Stimulated activated memory B cell treated with anti-CD40 and anti-IgM and Interleukin-4, amounts not matched to agents 10 μg/mL and 1 μg/mL and 100 μg/mL, for 72 hours (primary cell): ENCODE results near the gene UNC5C.

ENCODE experiments used
- ATAC-seq: fragments of 150-1000 bp; cut with Tn5 transposase; 2 replicates; pipeline ENCODE4 v1.10.0; 2021
- H3K27ac Mint-ChIP-seq: one replicate; pipeline ENCODE4 v1.8.0; 2022; ENCODE audit warnings: mild to moderate bottlenecking, mixed read lengths
- H3K27me3 Mint-ChIP-seq: one replicate; pipeline ENCODE4 v1.8.0; 2022; ENCODE audit warnings: mixed read lengths
- H3K36me3 Mint-ChIP-seq: one replicate; pipeline ENCODE4 v1.8.0; 2022; ENCODE audit warnings: mixed read lengths
- H3K4me1 Mint-ChIP-seq: one replicate; pipeline ENCODE4 v1.8.0; 2022; ENCODE audit warnings: mixed read lengths
- H3K4me3 Mint-ChIP-seq: one replicate; pipeline ENCODE4 v1.8.0; 2022; ENCODE audit warnings: mild to moderate bottlenecking, moderate library complexity, mixed read lengths
- H3K9me3 Mint-ChIP-seq: one replicate; pipeline ENCODE4 v1.8.0; 2022; ENCODE audit warnings: mixed read lengths

UNC5C gene

GRCh38 chr4:95536650-95537049 lies 12.1 kb downstream of the UNC5C start:
- Mint-ChIP-seq H3K36me3 (no peaks in the 10 kb centered on the region), H3K4me1 (no peaks in the 10 kb centered on the region), H3K27me3 (no peaks in the 10 kb centered on the region), H3K4me3 (no peak overlapping the region), H3K9me3 (no peaks in the 10 kb centered on the region), H3K27ac (no peak overlapping the region)
- no peak for ATAC-seq

- Mint-ChIP-seq H3K4me1 (no peaks in the 10 kb centered on the region), H3K4me3 (no peak overlapping the region), H3K27me3 (no peaks in the 10 kb centered on the region), H3K36me3 (no peaks in the 10 kb centered on the region), H3K9me3 (no peaks in the 10 kb centered on the region), H3K27ac (no peak overlapping the region)
- ATAC-seq: no peak
These were observed 13.6 kb downstream of the UNC5C start for GRCh38 chr4:95535180-95535579.

GRCh38 chr4:95534032-95534431 lies 14.7 kb downstream of the UNC5C start:
- Mint-ChIP-seq H3K4me1 (no peaks in the 10 kb centered on the region), H3K27me3 (no peaks in the 10 kb centered on the region), H3K9me3 (no peaks in the 10 kb centered on the region), H3K4me3 (no peak overlapping the region), H3K27ac (no peak overlapping the region), H3K36me3 (no peaks in the 10 kb centered on the region)
- no peak for ATAC-seq

GRCh38 chr4:95533254-95533653 lies 15.5 kb downstream of the UNC5C start:
- no peaks in the 10 kb centered on the region for H3K36me3 Mint-ChIP-seq
- no peak overlapping the region for H3K4me3 Mint-ChIP-seq
- H3K27ac Mint-ChIP-seq: no peak overlapping the region
- no peaks in the 10 kb centered on the region for H3K27me3 Mint-ChIP-seq
- H3K4me1 Mint-ChIP-seq: no peaks in the 10 kb centered on the region
- H3K9me3 Mint-ChIP-seq: no peaks in the 10 kb centered on the region
- no peak for ATAC-seq

GRCh38 chr4:95532305-95532704 lies 16.5 kb downstream of the UNC5C start:
- Mint-ChIP-seq H3K4me1 (no peaks in the 10 kb centered on the region), H3K27ac (no peak overlapping the region), H3K36me3 (no peaks in the 10 kb centered on the region), H3K27me3 (no peaks in the 10 kb centered on the region), H3K9me3 (no peaks in the 10 kb centered on the region), H3K4me3 (no peak overlapping the region)
- no peak for ATAC-seq

GRCh38 chr4:95531141-95531540 lies 17.6 kb downstream of the UNC5C start:
- H3K27ac Mint-ChIP-seq: no peak overlapping the region
- no peaks in the 10 kb centered on the region for H3K36me3 Mint-ChIP-seq
- H3K27me3 Mint-ChIP-seq: no peaks in the 10 kb centered on the region
- H3K4me1 Mint-ChIP-seq: no peaks in the 10 kb centered on the region
- H3K9me3 Mint-ChIP-seq: no peaks in the 10 kb centered on the region
- no peak for ATAC-seq
- no peak overlapping the region for H3K4me3 Mint-ChIP-seq

- no peak for ATAC-seq
- H3K4me1 Mint-ChIP-seq: no peaks in the 10 kb centered on the region
- H3K4me3 Mint-ChIP-seq: no peak overlapping the region
These were observed 18.8 kb downstream of the UNC5C start for GRCh38 chr4:95529946-95530345.

GRCh38 chr4:95528388-95528948 lies 20.3 kb downstream of the UNC5C start:
- no peak overlapping the region for H3K4me3 Mint-ChIP-seq
- no peaks in the 10 kb centered on the region for H3K27me3 Mint-ChIP-seq

More at GRCh38 chr4:95529946-95530345, 18.8 kb downstream of the UNC5C start:
- Mint-ChIP-seq H3K27me3 (no peaks in the 10 kb centered on the region), H3K27ac (no peak overlapping the region), H3K36me3 (no peaks in the 10 kb centered on the region), H3K9me3 (no peaks in the 10 kb centered on the region)

GRCh38 chr4:95526075-95526474 lies 22.7 kb downstream of the UNC5C start:
- no peak overlapping the region for H3K27ac Mint-ChIP-seq
- H3K36me3 Mint-ChIP-seq: no peaks in the 10 kb centered on the region
- H3K9me3 Mint-ChIP-seq: no peaks in the 10 kb centered on the region
- ATAC-seq: no peak
- H3K27me3 Mint-ChIP-seq: no peaks in the 10 kb centered on the region
- no peaks in the 10 kb centered on the region for H3K4me1 Mint-ChIP-seq
- H3K4me3 Mint-ChIP-seq: no peak overlapping the region

More at GRCh38 chr4:95528388-95528948, 20.3 kb downstream of the UNC5C start:
- Mint-ChIP-seq H3K36me3 (no peaks in the 10 kb centered on the region), H3K27ac (no peak overlapping the region), H3K4me1 (no peaks in the 10 kb centered on the region), H3K9me3 (no peaks in the 10 kb centered on the region)
- no peak for ATAC-seq

GRCh38 chr4:95524729-95525128 lies 24.0 kb downstream of the UNC5C start:
- Mint-ChIP-seq H3K36me3 (no peaks in the 10 kb centered on the region), H3K9me3 (no peaks in the 10 kb centered on the region), H3K27me3 (no peaks in the 10 kb centered on the region), H3K4me3 (no peak overlapping the region), H3K4me1 (no peaks in the 10 kb centered on the region), H3K27ac (no peak overlapping the region)
- ATAC-seq: no peak

GRCh38 chr4:95524184-95524583 lies 24.6 kb downstream of the UNC5C start:
- Mint-ChIP-seq H3K9me3 (no peaks in the 10 kb centered on the region), H3K27ac (no peak overlapping the region), H3K4me3 (no peak overlapping the region), H3K27me3 (no peaks in the 10 kb centered on the region), H3K4me1 (no peaks in the 10 kb centered on the region), H3K36me3 (no peaks in the 10 kb centered on the region)
- ATAC-seq: no peak

GRCh38 chr4:95522682-95523530 lies 25.9 kb downstream of the UNC5C start:
- Mint-ChIP-seq H3K27ac (no peak overlapping the region), H3K4me3 (no peak overlapping the region), H3K9me3 (no peaks in the 10 kb centered on the region)

GRCh38 chr4:95517576-95518345 lies 31.0 kb downstream of the UNC5C start:
- H3K4me1 Mint-ChIP-seq: no peaks in the 10 kb centered on the region
- no peak overlapping the region for H3K27ac Mint-ChIP-seq
- ATAC-seq: no peak
- H3K4me3 Mint-ChIP-seq: no peak overlapping the region
- no peaks in the 10 kb centered on the region for H3K36me3 Mint-ChIP-seq
- H3K27me3 Mint-ChIP-seq: no peaks in the 10 kb centered on the region
- H3K9me3 Mint-ChIP-seq: no peaks in the 10 kb centered on the region

More at GRCh38 chr4:95522682-95523530, 25.9 kb downstream of the UNC5C start:
- H3K36me3 Mint-ChIP-seq: no peaks in the 10 kb centered on the region
- H3K27me3 Mint-ChIP-seq: no peaks in the 10 kb centered on the region
- ATAC-seq: no peak
- no peaks in the 10 kb centered on the region for H3K4me1 Mint-ChIP-seq

GRCh38 chr4:95516528-95517017 lies 32.2 kb downstream of the UNC5C start:
- Mint-ChIP-seq H3K9me3 (no peaks in the 10 kb centered on the region), H3K4me3 (no peak overlapping the region), H3K27me3 (no peaks in the 10 kb centered on the region), H3K36me3 (no peaks in the 10 kb centered on the region), H3K27ac (no peak overlapping the region), H3K4me1 (no peaks in the 10 kb centered on the region)
- no peak for ATAC-seq

- Mint-ChIP-seq H3K9me3 (no peaks in the 10 kb centered on the region), H3K4me1 (no peaks in the 10 kb centered on the region), H3K27me3 (no peaks in the 10 kb centered on the region), H3K27ac (no peak overlapping the region), H3K36me3 (no peaks in the 10 kb centered on the region), H3K4me3 (no peak overlapping the region)
- ATAC-seq: no peak
These were observed 33.2 kb downstream of the UNC5C start for GRCh38 chr4:95515589-95515988.
